ENCODE results near the gene TMC1. TPM values are rescaled to one million over a fixed set of nuclear protein-coding genes. Genes with fewer than 3 reads are reported as not detected.

TMC1 gene
- polyA plus RNA-seq, 2 of the 4 experiments (the other 2 are of a cell fraction), result 0.12 to 0.17 TPM

DNA sequence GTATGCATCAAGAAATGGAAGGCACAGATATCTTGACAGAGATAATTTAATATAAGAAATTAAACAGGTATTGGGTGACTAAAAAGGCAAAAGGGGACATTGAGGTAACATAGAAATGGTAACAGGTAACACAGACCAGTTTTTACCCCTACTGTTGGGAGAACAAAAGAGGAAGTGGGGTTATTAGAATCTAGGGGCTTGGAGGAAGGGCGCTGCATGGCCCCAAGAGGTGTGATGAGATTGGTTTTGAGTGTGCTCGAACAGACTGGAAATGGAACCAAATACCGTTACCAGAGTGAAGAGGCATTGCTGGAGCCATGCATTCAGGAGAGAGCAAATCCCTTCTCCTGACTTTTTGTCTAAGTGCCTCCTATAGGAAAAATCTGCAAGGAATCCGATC is 237.5 kb downstream of the TMC1 start:
- DNase-seq (ENCODE audit: low read depth in 1 of 2, low spot score in 1 of 2) (no peak), FAIRE-seq (no peak), ATAC-seq (no peak)
- Histone ChIP-seq H3K4me3 (no peak overlapping the region), H3K4me1 (no peaks in the 10 kb centered on the region), H3K9me3 (no peaks in the 10 kb centered on the region), H3K27ac (no peak overlapping the region), H3K4me2 (no peak overlapping the region)
- 81% methylated on average over 4 of the region's 4 CpGs for WGBS (ENCODE audit: missing lambda C conversion rate)
- ChIA-PET POLR2A (no interaction called here), CTCF (interaction anchor here (0.9 kb wide), 1 partner anchor 63 kb away, joined by 3 read pairs; no protein-coding TSS in a partner anchor)
- TF ChIP-seq HOXA7 (CRISPR knock-in tag; IDR thresholded peaks at IDR 0.05) (no peak), RCOR1 (IDR thresholded peaks at IDR 0.05; ENCODE audit: low read depth, low read length) (no peak), PHF8 (IDR thresholded peaks at IDR 0.05; ENCODE audit: borderline replicate concordance, low read depth) (no peak), HOXB5 (CRISPR knock-in tag; IDR thresholded peaks at IDR 0.05) (no peak), MAFK (IDR thresholded peaks at IDR 0.05; ENCODE audit: partially characterized antibody) (no peak), NFE2L2 (conservative IDR thresholded peaks at IDR 0.05; ENCODE audit: low read length) (no peak), FOXS1 (CRISPR knock-in tag; IDR thresholded peaks at IDR 0.05) (no peak), ESRRA (IDR thresholded peaks at IDR 0.05; ENCODE audit: borderline replicate concordance, low read length) (no peak)
- TF ChIP-seq, protein P1, sequence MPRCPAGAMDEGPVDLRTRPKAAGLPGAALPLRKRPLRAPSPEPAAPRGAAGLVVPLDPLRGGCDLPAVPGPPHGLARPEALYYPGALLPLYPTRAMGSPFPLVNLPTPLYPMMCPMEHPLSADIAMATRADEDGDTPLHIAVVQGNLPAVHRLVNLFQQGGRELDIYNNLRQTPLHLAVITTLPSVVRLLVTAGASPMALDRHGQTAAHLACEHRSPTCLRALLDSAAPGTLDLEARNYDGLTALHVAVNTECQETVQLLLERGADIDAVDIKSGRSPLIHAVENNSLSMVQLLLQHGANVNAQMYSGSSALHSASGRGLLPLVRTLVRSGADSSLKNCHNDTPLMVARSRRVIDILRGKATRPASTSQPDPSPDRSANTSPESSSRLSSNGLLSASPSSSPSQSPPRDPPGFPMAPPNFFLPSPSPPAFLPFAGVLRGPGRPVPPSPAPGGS (IDR thresholded peaks at IDR 0.05), result no peak
- TF ChIP-seq, protein P2, sequence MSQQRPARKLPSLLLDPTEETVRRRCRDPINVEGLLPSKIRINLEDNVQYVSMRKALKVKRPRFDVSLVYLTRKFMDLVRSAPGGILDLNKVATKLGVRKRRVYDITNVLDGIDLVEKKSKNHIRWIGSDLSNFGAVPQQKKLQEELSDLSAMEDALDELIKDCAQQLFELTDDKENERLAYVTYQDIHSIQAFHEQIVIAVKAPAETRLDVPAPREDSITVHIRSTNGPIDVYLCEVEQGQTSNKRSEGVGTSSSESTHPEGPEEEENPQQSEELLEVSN (IDR thresholded peaks at IDR 0.05; ENCODE audit: borderline replicate concordance, low read depth), result no peak
- TF ChIP-seq, protein P3, sequence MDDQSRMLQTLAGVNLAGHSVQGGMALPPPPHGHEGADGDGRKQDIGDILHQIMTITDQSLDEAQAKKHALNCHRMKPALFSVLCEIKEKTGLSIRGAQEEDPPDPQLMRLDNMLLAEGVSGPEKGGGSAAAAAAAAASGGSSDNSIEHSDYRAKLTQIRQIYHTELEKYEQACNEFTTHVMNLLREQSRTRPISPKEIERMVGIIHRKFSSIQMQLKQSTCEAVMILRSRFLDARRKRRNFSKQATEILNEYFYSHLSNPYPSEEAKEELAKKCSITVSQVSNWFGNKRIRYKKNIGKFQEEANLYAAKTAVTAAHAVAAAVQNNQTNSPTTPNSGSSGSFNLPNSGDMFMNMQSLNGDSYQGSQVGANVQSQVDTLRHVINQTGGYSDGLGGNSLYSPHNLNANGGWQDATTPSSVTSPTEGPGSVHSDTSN (IDR thresholded peaks at IDR 0.05), result no peak

DNA sequence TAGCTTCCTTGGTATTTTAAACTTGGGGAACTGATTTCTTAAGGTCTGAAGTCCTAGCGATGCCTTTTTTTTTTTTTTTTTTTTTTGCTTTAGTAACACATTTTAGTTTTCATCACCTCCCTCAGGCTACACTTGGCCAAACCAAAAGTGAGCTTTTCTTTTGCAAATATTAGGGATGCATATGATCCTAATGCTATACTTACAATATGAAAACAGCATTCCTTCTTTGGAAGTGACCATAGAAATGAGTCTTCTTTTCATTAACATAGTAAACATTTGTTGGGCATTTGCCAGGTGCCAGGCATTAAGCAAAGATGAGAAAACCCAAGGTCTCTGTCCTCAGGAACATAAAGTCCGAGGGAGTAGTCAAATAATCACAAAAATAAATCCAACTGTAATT is 241.6 kb downstream of the TMC1 start:
- CTCF ChIA-PET, result interaction anchor here (0.7 to 1.5 kb wide), 5 partner anchors 10 to 483 kb away, joined by 3 to 4 read pairs (median 3); no protein-coding TSS in a partner anchor
- no peak for ATAC-seq

DNA sequence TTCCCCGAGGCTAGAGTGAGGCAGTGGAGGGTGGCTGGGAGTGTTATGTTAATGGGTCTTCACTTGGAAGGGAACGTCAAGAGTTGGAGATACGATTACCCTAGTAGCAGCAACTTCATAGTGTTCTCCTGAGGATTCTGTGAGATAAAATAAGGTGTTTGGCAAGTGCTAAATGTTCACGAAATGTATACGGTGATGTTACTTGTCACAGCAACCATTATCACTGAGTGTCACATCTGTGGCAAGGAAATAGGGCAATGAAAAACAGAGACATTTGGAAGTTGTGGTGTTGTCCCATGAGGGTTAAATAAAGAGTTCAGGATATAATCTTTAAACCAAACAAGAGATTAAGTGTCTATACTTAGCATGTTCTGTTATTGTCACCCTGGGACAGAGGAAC is 248.1 kb downstream of the TMC1 start:
- peak; percentile 82 for FAIRE-seq
- H3K4me3 ChIP-seq, result no peak overlapping the region
- TF ChIP-seq CEBPB (IDR thresholded peaks at IDR 0.05), result no peak
- no peak for TF ChIP-seq CBX8 (IDR thresholded peaks at IDR 0.05)
- no peak for TF ChIP-seq RAD21 (conservative IDR thresholded peaks at IDR 0.05 in 1 of 2, IDR thresholded peaks at IDR 0.05 in 1 of 2)
- TF ChIP-seq CBX2 (IDR thresholded peaks at IDR 0.05; ENCODE audit: borderline replicate concordance, low read depth), result no peak
- TF ChIP-seq, protein P4, sequence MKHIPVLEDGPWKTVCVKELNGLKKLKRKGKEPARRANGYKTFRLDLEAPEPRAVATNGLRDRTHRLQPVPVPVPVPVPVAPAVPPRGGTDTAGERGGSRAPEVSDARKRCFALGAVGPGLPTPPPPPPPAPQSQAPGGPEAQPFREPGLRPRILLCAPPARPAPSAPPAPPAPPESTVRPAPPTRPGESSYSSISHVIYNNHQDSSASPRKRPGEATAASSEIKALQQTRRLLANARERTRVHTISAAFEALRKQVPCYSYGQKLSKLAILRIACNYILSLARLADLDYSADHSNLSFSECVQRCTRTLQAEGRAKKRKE (CRISPR knock-in tag; IDR thresholded peaks at IDR 0.05; ENCODE audit: low read depth), result no peak
- TF ChIP-seq HEYL (CRISPR knock-in tag; IDR thresholded peaks at IDR 0.05), result no peak
- TF ChIP-seq, protein P3 (IDR thresholded peaks at IDR 0.05), result no peak
- no peak for TF ChIP-seq NPAS2 (CRISPR knock-in tag; IDR thresholded peaks at IDR 0.05; ENCODE audit: borderline replicate concordance)
- TF ChIP-seq NFE2L2 (conservative IDR thresholded peaks at IDR 0.05; ENCODE audit: low read length), result no peak
- TF ChIP-seq MAZ (IDR thresholded peaks at IDR 0.05; ENCODE audit: borderline replicate concordance, low read depth, low read length), result no peak
- TF ChIP-seq TFCP2L1 (CRISPR knock-in tag; IDR thresholded peaks at IDR 0.05), result no peak
- no peak for TF ChIP-seq KDM5A (IDR thresholded peaks at IDR 0.05)
- TF ChIP-seq SREBF2 (IDR thresholded peaks at IDR 0.05), result no peak
- no peak for TF ChIP-seq ZFP36 (IDR thresholded peaks at IDR 0.05; ENCODE audit: borderline replicate concordance, partially characterized antibody)
- ChIA-PET CTCF (interaction anchor here (0.6 to 1.3 kb wide), 2 partner anchors 40 to 53 kb away, joined by 3 read pairs; no protein-coding TSS in a partner anchor), POLR2A (no interaction called here)
- no peaks in the 10 kb centered on the region for H3K9me3 ChIP-seq
- no peak for DNase-seq (ENCODE audit: low read depth in 1 of 2, low spot score in 1 of 2)
- H3K4me2 ChIP-seq, result no peak overlapping the region
- no peak overlapping the region for H3K27ac ChIP-seq
- H3K4me1 ChIP-seq, result no peaks in the 10 kb centered on the region
- WGBS (ENCODE audit: missing lambda C conversion rate), result 81% methylated on average over 5 of the region's 5 CpGs
- no peak for ATAC-seq

More for the DNA sequence above, 241.6 kb downstream of the TMC1 start:
- 79% methylated on average over 2 of the region's 2 CpGs for WGBS (ENCODE audit: missing lambda C conversion rate)
- H3K4me3 ChIP-seq, result no peak overlapping the region
- no peak overlapping the region for H3K4me2 ChIP-seq
- no peak overlapping the region for H3K27ac ChIP-seq
- H3K9me3 ChIP-seq, result no peaks in the 10 kb centered on the region
- no peaks in the 10 kb centered on the region for H3K4me1 ChIP-seq
- POLR2A ChIA-PET, result no interaction called here
- DNase-seq (ENCODE audit: low read depth in 1 of 2, low spot score in 1 of 2) (no peak), FAIRE-seq (no peak)
- no peak for TF ChIP-seq PHF8 (IDR thresholded peaks at IDR 0.05; ENCODE audit: borderline replicate concordance, low read depth)

Data from A549 (cell line).